Retinal pigment epithelial cell (primary cell): ENCODE measurements around the gene ZNF133.
"Not testable (repeated sequence)": the region's sequence is repeated elsewhere in the genome, so short reads cannot be mapped to it uniquely, and the experiment has no call there.

Experiments
- DNase-seq: peaks from one replicate; pipeline ENCODE4 v3.0.0-alpha.2; 2010; ENCODE audit warnings: low read depth
- H3K4me3 ChIP-seq: 2 replicates; pipeline ENCODE4 v1.5.1; 2011; ENCODE audit warnings: mild to moderate bottlenecking, low read length, control low read depth, moderate library complexity
- TF ChIP-seq, protein P1 (sequence below): conservative IDR thresholded peaks from 2 replicates; pipeline ENCODE4 v1.5.1; 2011; ENCODE audit warnings: low read depth, low read length, control low read depth, inconsistent platforms

ZNF133 gene

DNA sequence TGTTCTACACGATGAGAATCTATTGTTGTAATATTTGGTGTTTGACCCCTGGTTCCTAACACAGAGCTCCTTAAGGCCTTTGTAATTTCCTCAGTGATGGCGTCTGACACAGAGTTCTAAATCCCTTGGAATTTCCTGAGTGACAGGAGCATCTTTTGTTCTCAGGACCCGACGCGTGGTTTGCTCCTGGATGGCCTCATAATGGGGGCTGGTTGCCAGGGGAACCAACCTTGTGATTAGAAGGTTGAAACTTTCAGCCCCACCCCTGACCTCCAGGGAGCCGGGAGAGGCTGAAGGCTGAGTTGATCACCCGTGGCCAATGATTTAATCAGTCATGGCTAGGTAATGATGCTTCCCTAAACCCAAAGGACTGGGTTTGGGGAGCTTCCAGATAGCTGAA is 20.5 kb upstream of the ZNF133 start:
- no peak overlapping the region for H3K4me3 ChIP-seq
- DNase-seq, result no peak
- TF ChIP-seq, protein P1, sequence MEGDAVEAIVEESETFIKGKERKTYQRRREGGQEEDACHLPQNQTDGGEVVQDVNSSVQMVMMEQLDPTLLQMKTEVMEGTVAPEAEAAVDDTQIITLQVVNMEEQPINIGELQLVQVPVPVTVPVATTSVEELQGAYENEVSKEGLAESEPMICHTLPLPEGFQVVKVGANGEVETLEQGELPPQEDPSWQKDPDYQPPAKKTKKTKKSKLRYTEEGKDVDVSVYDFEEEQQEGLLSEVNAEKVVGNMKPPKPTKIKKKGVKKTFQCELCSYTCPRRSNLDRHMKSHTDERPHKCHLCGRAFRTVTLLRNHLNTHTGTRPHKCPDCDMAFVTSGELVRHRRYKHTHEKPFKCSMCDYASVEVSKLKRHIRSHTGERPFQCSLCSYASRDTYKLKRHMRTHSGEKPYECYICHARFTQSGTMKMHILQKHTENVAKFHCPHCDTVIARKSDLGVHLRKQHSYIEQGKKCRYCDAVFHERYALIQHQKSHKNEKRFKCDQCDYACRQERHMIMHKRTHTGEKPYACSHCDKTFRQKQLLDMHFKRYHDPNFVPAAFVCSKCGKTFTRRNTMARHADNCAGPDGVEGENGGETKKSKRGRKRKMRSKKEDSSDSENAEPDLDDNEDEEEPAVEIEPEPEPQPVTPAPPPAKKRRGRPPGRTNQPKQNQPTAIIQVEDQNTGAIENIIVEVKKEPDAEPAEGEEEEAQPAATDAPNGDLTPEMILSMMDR, result no peak

DNA sequence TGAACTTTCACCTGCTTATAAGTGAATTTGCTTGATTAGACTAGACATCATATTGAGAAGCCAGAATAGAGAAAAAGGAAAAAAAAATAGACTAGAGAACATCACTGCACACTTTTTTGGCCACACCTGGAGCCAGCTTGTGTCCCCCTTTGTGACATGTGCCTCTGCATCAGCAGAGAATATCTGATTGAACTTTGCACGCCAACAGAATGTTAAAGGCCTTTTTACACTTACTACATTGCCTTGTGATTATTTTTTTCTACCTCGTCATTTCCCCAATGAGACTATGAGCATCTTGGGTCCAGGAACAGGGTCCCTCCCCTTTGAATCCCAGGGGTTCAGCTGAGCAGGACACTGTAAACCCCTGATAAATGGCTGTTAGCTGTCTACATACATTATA is 17.2 kb upstream of the ZNF133 start:
- TF ChIP-seq, protein P1, result no peak
- DNase-seq, result no peak
- no peak overlapping the region for H3K4me3 ChIP-seq

DNA sequence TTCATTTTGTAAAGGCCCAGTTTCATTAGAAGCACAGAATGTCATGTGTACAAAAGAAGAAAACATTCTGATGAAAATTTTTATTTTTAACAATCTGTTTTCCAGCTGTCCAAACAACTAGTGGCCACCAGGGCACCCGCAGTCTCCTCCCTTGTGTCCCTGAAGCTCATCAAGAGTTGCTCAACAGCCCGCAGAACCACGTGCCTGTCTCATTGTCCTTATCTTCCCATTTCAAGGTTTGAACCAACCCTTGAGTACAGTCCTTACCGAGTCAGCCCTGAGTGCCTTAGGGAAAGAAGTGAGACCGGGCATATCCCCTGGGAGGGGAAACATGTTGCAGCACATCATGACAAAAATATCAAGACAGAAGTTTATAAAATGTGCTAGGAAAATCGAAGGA is 15.9 kb upstream of the ZNF133 start:
- no peak for DNase-seq
- TF ChIP-seq, protein P1, result no peak

DNA sequence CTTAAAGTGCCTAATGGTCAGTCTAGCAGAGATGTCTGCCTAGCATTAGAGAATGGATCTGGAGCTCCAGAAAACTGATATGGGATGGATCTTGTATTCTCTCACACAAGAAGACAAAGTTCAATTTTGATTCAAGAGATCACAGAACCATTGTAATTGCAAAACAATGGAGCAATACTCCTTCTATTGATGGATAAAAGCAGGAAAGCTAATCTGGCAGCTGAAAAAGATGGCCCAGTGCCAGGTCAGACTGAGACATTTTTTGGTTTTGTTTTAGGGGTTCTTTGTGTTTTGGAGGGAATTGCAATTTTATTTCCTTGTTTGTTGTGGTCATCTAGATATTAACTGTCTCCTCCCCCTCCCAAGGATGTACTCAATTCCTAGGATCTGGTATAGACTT is 14.6 kb upstream of the ZNF133 start:
- TF ChIP-seq, protein P1, result no peak

More for the DNA sequence above, 15.9 kb upstream of the ZNF133 start:
- no peak overlapping the region for H3K4me3 ChIP-seq

DNA sequence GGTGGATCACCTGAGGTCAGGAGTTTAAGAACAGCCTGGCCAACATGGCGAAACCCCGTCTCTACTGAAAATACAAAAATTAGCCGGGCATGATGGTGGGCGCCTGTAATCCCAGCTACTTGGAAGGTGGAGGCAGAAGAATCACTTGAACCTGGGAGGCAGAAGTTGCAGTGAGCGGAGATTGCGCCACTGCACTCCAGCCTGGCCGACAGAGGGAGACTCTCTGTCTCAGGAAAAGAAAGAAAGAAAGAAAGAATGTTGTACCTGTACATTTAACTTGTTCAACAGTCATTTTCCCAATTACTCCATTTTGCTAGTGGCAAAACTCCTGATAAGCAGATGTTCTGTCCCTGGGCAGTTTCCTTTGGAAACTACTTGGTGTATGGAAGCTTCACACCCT is 12.4 kb upstream of the ZNF133 start:
- H3K4me3 ChIP-seq, DNase-seq: not testable (repeated sequence)

More for the DNA sequence above, 14.6 kb upstream of the ZNF133 start:
- H3K4me3 ChIP-seq, result no peak overlapping the region
- no peak for DNase-seq

DNA sequence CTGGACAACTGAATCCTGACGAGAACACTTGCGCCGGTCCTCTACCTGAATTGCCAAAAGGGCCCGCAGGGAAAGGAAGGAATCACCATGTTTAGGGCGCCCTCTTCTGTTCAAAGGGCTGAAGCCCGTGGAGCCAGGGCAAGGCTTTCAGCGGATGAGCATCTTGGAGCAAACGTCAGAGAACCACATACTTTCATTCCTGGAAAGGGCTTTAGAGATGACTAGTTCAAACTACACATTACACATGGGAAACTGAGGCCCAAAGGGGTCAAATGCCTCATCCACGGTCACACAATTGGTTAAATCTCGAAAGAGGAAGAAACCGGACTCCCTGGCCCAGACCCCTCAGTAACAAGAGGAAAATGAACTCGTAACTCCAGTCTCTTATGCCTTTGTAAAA is 11.5 kb upstream of the ZNF133 start:
- TF ChIP-seq, protein P1, result peak; percentile 94
- no peak for DNase-seq
- H3K4me3 ChIP-seq, result no peak overlapping the region

DNA sequence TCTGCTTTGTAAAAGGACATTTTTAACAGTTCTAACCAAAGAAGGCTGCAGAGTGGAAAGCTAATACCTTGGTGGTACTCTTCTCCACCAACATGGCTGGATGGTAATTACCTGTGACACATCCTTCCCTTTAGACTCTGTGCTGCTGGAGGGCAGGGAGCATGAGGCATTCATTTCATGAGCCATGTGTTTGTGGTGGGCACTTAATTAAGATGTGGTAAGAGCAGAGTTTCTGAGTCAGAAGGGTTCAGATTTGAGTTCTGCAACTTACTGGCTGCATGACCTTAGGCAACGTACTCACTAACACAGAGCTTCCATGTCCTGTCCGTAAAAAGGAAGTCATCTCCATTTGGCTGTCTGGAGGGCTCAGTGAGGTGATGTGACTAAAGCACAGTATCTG is 9.1 kb upstream of the ZNF133 start:
- H3K4me3 ChIP-seq, result no peak overlapping the region
- no peak for DNase-seq
- TF ChIP-seq, protein P1, result no peak

DNA sequence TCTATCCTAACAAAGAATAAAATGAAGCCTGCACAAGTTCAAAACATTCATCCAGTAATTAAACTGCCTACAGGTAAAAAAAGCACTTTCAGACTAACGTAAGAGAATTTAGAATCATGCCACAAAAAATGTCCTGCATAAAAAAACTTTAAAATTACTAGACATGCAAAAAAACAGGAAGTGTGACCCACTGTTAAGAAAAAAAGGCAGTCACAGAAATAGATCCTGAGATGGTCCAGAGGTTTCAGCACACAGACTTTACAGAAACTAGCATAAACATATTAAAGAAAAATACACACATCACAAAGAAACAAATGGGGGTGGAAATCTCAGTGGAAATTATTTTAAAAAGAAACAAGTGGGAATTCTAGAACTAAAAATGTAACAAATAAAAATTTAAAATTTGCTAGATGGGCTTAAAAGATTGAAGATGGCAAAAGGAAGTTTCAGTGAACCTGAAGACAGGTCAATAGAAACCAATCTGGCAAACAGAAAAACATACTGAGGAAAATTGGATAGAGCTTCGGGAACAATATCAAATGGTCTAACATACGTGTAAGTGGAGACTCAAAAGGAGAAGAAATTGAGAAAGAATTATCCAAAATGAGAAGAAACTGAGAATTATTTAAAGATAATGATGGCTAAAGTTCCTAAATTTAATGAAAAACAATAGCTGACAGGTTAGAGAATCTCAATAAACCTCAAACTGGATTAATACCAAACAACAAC is 3.4 kb upstream of the ZNF133 start:
- no peak for DNase-seq
- TF ChIP-seq, protein P1, result no peak

More for the DNA sequence above, 3.4 kb upstream of the ZNF133 start:
- no peak overlapping the region for H3K4me3 ChIP-seq
